ENCODE data around the gene ARL11. TPM values are rescaled to one million over a fixed set of nuclear protein-coding genes. Genes with fewer than 3 reads are reported as not detected.

The ARL11 gene
- total RNA-seq, 4 donors from 2014 or later, result 0.21 to 1.5 (median 1.2) TPM; not detected in 1

DNA sequence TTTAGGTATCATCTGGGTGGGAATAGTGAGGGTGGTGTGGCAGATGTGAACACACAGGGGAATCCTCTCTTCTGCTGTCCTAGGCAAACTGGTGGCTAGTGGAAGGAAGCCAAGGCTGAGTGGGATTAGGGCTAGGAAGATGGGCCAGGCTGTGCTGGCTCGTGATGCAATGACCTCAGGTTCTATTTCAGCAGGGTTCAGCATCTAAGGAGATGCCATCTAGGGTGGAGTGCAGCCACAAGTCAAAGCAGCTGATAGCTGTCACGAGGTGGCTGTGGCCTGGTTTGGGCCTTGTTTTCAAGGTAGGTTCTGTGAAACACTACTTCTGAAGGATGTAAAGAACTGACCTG lies 21.6 kb downstream of the ARL11 start:
- Histone ChIP-seq H3K4me1 (no peaks in the 10 kb centered on the region), H3K27me3 (no peaks in the 10 kb centered on the region), H3K9me3 (no peaks in the 10 kb centered on the region), H3K27ac (no peak overlapping the region), H3K36me3 (no peaks in the 10 kb centered on the region), H3K4me3 (no peak overlapping the region)
- intact Hi-C loops (cut with DNase I; ENCODE audit: low total_unique reads), result no loop called here
- no peak for DNase-seq
- TF ChIP-seq, protein P1, sequence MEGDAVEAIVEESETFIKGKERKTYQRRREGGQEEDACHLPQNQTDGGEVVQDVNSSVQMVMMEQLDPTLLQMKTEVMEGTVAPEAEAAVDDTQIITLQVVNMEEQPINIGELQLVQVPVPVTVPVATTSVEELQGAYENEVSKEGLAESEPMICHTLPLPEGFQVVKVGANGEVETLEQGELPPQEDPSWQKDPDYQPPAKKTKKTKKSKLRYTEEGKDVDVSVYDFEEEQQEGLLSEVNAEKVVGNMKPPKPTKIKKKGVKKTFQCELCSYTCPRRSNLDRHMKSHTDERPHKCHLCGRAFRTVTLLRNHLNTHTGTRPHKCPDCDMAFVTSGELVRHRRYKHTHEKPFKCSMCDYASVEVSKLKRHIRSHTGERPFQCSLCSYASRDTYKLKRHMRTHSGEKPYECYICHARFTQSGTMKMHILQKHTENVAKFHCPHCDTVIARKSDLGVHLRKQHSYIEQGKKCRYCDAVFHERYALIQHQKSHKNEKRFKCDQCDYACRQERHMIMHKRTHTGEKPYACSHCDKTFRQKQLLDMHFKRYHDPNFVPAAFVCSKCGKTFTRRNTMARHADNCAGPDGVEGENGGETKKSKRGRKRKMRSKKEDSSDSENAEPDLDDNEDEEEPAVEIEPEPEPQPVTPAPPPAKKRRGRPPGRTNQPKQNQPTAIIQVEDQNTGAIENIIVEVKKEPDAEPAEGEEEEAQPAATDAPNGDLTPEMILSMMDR (IDR thresholded peaks at IDR 0.05), result no peak
- no peak for TF ChIP-seq POLR2A (IDR thresholded peaks at IDR 0.05)

DNA sequence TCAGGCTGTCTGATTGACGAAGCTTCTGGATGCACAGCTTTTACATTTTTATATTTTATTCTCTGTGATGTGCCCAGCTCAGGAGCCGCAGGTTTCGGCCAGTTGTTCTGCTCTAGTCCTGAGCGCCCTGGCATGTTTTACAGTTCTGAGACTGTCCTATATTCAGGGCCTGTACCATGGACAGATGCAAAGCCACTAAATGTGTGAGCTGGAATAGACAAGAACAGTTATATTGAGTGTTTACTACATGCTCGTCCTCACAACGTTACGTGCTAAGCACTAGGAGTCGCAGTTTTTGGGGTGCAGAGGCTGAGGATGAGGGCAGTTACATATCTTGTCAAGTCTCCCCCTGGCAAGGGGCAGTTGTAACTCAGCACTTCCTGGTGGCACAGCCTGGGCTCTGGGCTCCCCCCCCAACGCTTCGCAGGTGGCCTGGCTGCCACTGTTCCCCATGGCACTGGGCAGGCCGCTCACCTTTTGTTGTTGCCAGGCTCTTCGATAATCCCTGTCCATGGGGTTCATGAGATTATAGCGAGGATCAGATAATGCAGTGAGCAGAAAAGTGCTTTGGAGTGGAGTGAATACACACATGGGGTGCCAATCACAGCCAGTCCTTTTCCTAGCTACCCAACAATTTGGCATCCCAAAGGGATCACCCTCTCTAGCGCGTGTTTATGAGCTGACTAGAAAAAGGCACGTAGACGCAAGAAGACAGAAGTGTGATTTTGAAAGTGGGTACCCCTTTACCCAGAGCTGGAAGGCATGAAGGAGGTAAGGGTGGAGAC lies 23.5 kb downstream of the ARL11 start:
- H3K27me3 ChIP-seq, result no peaks in the 10 kb centered on the region
- TF ChIP-seq, protein P1 (IDR thresholded peaks at IDR 0.05), result no peak
- no peak for TF ChIP-seq POLR2A (IDR thresholded peaks at IDR 0.05)
- H3K36me3 ChIP-seq, result no peaks in the 10 kb centered on the region
- H3K27ac ChIP-seq, result no peak overlapping the region
- intact Hi-C loops (cut with DNase I; ENCODE audit: low total_unique reads), result no loop called here
- DNase-seq, result no peak
- H3K9me3 ChIP-seq, result no peaks in the 10 kb centered on the region
- H3K4me1 ChIP-seq, result no peaks in the 10 kb centered on the region
- no peak overlapping the region for H3K4me3 ChIP-seq

DNA sequence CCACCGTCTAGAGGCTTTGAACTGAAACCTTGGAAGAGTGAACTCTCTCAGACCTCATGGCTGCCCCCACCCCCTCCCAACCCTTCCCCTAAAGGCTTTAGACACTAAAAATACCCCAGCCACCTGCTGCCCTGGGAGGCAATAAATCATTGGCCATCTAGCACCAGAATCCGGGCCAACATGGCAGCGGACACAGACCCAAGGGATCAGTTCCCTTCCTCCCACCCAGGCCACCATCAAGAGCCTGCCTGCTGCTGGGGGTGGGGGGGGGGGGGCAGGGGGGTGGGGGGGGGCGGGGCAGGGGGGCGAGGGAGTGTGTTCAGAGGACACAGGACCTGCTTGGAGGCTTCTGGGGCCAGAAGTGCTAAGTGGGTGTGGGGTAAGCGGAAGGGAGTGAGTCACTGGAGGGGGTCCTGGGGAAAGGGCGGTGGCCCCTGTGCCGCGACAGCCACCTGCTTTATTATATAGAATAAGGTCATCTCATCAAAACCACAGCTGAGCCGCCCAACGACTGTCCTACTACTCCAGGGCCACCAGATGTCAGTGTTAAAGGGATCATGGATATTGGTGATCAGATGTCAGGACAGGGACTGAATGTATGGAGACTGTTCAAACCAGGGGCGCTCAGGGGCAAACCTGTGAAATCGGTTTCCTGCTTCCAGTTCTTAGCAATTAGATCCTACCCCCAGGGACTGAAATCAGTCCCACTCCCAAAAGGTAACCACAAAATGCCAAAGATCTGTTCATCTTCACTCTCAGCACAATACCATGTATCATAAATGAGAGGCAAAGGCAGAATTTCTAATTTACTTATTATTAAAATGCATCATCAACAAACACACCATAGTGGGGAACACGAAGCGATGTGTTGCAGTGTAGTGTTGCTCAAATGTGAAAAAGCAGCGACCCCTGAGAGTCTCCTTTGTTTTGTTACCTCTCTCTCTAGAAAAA lies 24.3 kb downstream of the ARL11 start:
- H3K36me3 ChIP-seq, result no peaks in the 10 kb centered on the region
- TF ChIP-seq, protein P1 (IDR thresholded peaks at IDR 0.05), result peak in 2 of 4 experiments; percentile 7 to 16
- no peak for TF ChIP-seq POLR2A (IDR thresholded peaks at IDR 0.05)
- H3K4me3 ChIP-seq, result no peak overlapping the region
- H3K9me3 ChIP-seq, result no peaks in the 10 kb centered on the region
- H3K27ac ChIP-seq, result no peak overlapping the region
- DNase-seq, result no peak
- H3K4me1 ChIP-seq, result no peaks in the 10 kb centered on the region
- intact Hi-C loops (cut with DNase I; ENCODE audit: low total_unique reads), result no loop called here
- no peaks in the 10 kb centered on the region for H3K27me3 ChIP-seq

DNA sequence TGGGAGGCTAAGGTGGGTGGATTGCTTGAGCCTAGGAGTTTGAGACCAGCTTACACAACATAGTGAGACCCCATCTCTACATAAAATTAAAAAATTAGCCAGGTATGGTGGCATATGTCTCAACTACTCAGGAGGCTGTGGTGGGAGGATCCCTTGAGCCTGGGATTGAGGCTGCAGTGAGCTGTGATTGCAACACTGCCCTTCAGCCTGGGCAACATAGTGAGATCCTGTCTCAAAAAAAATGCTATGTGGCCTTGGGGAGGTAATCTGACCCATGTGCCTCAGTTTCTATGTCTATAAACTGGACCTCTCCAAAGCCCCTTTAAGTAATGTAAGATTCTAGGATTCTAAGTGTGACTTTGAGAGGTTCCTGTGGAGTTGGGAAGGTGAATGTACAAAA lies 25.2 kb downstream of the ARL11 start:
- TF ChIP-seq, protein P1 (IDR thresholded peaks at IDR 0.05), result no peak
- TF ChIP-seq POLR2A (IDR thresholded peaks at IDR 0.05), result no peak
- H3K4me1 ChIP-seq, result no peaks in the 10 kb centered on the region
- H3K27me3 ChIP-seq, result no peaks in the 10 kb centered on the region
- H3K9me3 ChIP-seq, result no peaks in the 10 kb centered on the region
- H3K4me3 ChIP-seq, result no peak overlapping the region
- intact Hi-C loops (cut with DNase I; ENCODE audit: low total_unique reads), result no loop called here
- no peak for DNase-seq
- no peak overlapping the region for H3K27ac ChIP-seq
- no peaks in the 10 kb centered on the region for H3K36me3 ChIP-seq

DNA sequence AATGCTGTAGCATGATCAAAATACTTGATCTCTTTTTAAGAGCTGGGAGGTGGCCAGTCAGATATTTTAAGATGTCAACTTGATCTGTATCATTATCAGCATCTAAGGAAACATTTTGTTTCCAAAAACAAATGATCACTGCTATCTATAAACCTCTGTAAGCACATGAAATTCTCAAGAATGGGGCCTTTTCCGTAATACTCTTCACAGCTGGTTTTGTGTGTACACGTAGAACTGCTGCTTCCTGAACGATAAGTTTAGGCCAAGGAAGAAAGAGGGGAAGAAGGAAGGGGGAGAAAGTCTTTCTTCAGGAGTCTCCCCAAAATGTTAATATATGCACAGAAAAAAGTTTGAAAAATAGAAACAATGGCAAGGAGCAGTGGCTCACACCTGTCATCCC lies 25.7 kb downstream of the ARL11 start:
- DNase-seq, result no peak
- intact Hi-C loops (cut with DNase I; ENCODE audit: low total_unique reads), result no loop called here
- no peaks in the 10 kb centered on the region for H3K4me1 ChIP-seq

More for the DNA sequence above, 25.7 kb downstream of the ARL11 start:
- no peak overlapping the region for H3K27ac ChIP-seq
- no peaks in the 10 kb centered on the region for H3K36me3 ChIP-seq
- no peak for TF ChIP-seq POLR2A (IDR thresholded peaks at IDR 0.05)
- TF ChIP-seq, protein P1 (IDR thresholded peaks at IDR 0.05), result no peak
- no peaks in the 10 kb centered on the region for H3K27me3 ChIP-seq
- H3K9me3 ChIP-seq, result no peaks in the 10 kb centered on the region
- H3K4me3 ChIP-seq, result no peak overlapping the region

All from uterus (tissue), 4 donors.